ENCODE measurements around the gene RAB4A. TPM values are rescaled to one million over a fixed set of nuclear protein-coding genes. Genes with fewer than 3 reads are reported as not detected.

Gene RAB4A
- total and polyA plus RNA-seq, 9 of the 15 experiments (the other 6 are each of a cell fraction or from before 2014, with no cell fraction given) = 8.3 to 61.0 (median 26.7) TPM

GRCh38 chr1:229270547-229271447 is at the start of gene RAB4A (continued):
- TF ChIP-seq PRDM10 (IDR thresholded peaks at IDR 0.05; ENCODE audit: partially characterized antibody) (no peak), SMAD2 (IDR thresholded peaks at IDR 0.05; ENCODE audit: low read depth, low read length) (no peak), ZFPM2 (CRISPR knock-in tag; IDR thresholded peaks at IDR 0.05) (0 out of 2 replicates have a peak, but pooled peaks have one; percentile 14), U2AF2 (optimal IDR thresholded peaks at IDR 0.05; ENCODE audit: low read depth, low read length) (no peak), ZNF263 (CRISPR knock-in tag; IDR thresholded peaks at IDR 0.05; ENCODE audit: borderline replicate concordance) (no peak; the same call in 1 of the 2 replicates), CBFA2T2 (conservative IDR thresholded peaks at IDR 0.05) (no peak), PYGO2 (tag; IDR thresholded peaks at IDR 0.05) (no peak), CREB5 (CRISPR knock-in tag; IDR thresholded peaks at IDR 0.05) (no peak), BACH1 (tag; IDR thresholded peaks at IDR 0.05) (no peak), BRCA1 (IDR thresholded peaks at IDR 0.05) (no peak), BRCA1 (CRISPR knock-in tag; IDR thresholded peaks at IDR 0.05) (no peak; the same call in 1 of the 2 replicates), HIVEP1 (CRISPR knock-in tag; IDR thresholded peaks at IDR 0.05) (peak; percentile 81), THAP7 (CRISPR knock-in tag; IDR thresholded peaks at IDR 0.05) (0 out of 2 replicates have a peak, but pooled peaks have one; percentile 42), HOXB6 (CRISPR knock-in tag; IDR thresholded peaks at IDR 0.05; ENCODE audit: borderline replicate concordance) (no peak), CBX5 (IDR thresholded peaks at IDR 0.05; ENCODE audit: borderline replicate concordance, low read depth) (peak; percentile 34; the same call in 1 of the 2 replicates), ZBTB34 (CRISPR knock-in tag; IDR thresholded peaks at IDR 0.05) (no peak), ZNF655 (CRISPR knock-in tag; IDR thresholded peaks at IDR 0.05) (no peak), ZC3H8 (IDR thresholded peaks at IDR 0.05) (no peak), ERF (CRISPR knock-in tag; IDR thresholded peaks at IDR 0.05) (0 out of 2 replicates have a peak, but pooled peaks have one; percentile 40), HNRNPLL (IDR thresholded peaks at IDR 0.05; ENCODE audit: low read depth, low read length, poor library complexity, severe bottlenecking) (peak; percentile 55)
